Amygdala (tissue), 56 donors: ENCODE data around the gene FAM170B.

ENCODE experiments used
- DNase-seq, 56 donors: peaks; one replicate each; lab custom pipeline; 2025; lab: John Stamatoyannopoulos, UW

FAM170B gene

GRCh38 chr10:49131507-49132361 is 2.1 kb downstream of the FAM170B start:
- DNase-seq = no peak

GRCh38 chr10:49129376-49129775 is 4.4 kb downstream of the FAM170B start:
- DNase-seq = no peak

- no peak for DNase-seq
Observed at GRCh38 chr10:49128854-49129253, 5.0 kb downstream of the FAM170B start.

GRCh38 chr10:49123981-49124950 is 9.6 kb downstream of the FAM170B start:
- DNase-seq = no peak

- no peak for DNase-seq
Observed at GRCh38 chr10:49120911-49121310, 12.9 kb downstream of the FAM170B start.

GRCh38 chr10:49119746-49120145 is 14.1 kb downstream of the FAM170B start:
- no peak for DNase-seq

- DNase-seq = no peak
Observed at GRCh38 chr10:49118430-49119074, 15.3 kb downstream of the FAM170B start.

- DNase-seq = no peak
Observed at GRCh38 chr10:49117376-49118070, 16.3 kb downstream of the FAM170B start.

GRCh38 chr10:49116509-49117375 is 17.1 kb downstream of the FAM170B start:
- DNase-seq = no peak

- DNase-seq = no peak
Observed at GRCh38 chr10:49115796-49116508, 17.9 kb downstream of the FAM170B start.

- DNase-seq = peak in 34 of 56 donors; percentile 14 to 69 (median 44)
Observed at GRCh38 chr10:49115015-49115795, 18.6 kb downstream of the FAM170B start, which contains the start of gene VSTM4. TSS of gene VSTM4 (minus strand) at chr10:49115522. CDS start at chr10:49115485, 37 bp downstream.

- peak in 2 of 56 donors; percentile 9 to 39 for DNase-seq
Observed at GRCh38 chr10:49114718-49115014, 19.2 kb downstream of the FAM170B start.

GRCh38 chr10:49113741-49114141 is 20.1 kb downstream of the FAM170B start:
- DNase-seq = no peak

GRCh38 chr10:49112851-49113250 is 21.0 kb downstream of the FAM170B start:
- no peak for DNase-seq

- DNase-seq = no peak
Observed at GRCh38 chr10:49112098-49112497, 21.7 kb downstream of the FAM170B start.

GRCh38 chr10:49111320-49111698 is 22.5 kb downstream of the FAM170B start:
- DNase-seq = no peak

GRCh38 chr10:49110684-49111319 is 23.0 kb downstream of the FAM170B start:
- no peak for DNase-seq
